Endothelial cell of hepatic sinusoid (primary cell): ENCODE results near the gene CFAP20DC.
"Not testable (repeated sequence)": the region's sequence is repeated elsewhere in the genome, so short reads cannot be mapped to it uniquely, and the experiment has no call there.

Experiments
- in situ Hi-C: cut with HindIII; loops from 2 replicates; pipeline ENCODE4 v1.10.0; 2017; ENCODE audit warnings: low sequenced_read_pairs

Gene CFAP20DC

DNA sequence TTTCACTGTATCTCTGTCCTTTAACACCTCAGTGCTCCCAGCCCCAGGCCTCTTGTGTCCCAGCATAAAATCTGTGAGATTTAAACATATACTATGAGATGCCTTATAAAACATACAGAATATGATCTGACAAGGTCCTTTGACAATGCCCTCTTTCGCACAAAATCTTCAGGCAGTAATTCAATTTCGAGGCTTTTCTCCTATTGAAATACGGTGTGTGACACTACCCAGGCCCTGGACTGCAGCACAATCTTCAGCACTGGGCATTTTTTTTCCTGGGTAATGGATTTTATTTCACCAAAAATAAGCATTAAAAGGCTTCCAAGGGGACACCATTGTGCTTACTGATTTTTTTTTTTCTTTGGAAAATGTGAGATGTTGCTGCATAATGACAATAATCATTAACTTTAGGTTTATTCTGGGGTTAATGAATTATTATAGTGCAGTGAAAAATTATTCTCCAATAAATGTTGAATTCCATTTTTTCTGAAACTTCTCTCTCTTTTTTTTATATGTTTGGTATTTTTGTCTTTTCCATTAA, 342.4 kb downstream of the CFAP20DC start:
- in situ Hi-C loops: loop anchor here (5.0 kb wide), 1 partner anchor 75 kb away; no protein-coding TSS in a partner anchor

GRCh38 chr3:58706395-58707167, 343.2 kb downstream of the CFAP20DC start:
- in situ Hi-C loops: loop anchor here (5.0 kb wide), 1 partner anchor 76 kb away; no protein-coding TSS in a partner anchor

GRCh38 chr3:58704745-58705144, 345.1 kb downstream of the CFAP20DC start:
- in situ Hi-C loops: loop anchor here (5.0 kb wide), 1 partner anchor 78 kb away; no protein-coding TSS in a partner anchor

GRCh38 chr3:58704304-58704703, 345.5 kb downstream of the CFAP20DC start:
- in situ Hi-C loops: not testable (repeated sequence)

DNA sequence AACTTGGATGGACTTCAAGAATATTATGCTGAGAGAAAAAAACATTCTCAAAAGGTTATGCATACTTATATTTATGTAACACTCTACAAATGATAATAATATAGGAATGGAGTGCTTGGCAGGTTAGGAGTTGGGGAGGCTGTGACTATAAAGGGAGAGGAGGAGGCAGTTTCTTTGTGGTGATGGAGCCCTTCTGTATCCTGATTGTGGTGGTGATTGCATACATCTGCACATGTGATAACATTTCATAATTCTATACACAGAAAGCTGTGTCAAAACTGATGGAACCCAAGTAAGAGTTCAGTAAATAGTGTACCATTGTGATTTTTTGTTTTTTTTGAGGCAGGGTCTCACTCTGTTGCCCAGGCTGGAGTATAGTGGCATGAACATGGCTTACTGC, 351.6 kb downstream of the CFAP20DC start:
- in situ Hi-C loops: no loop called here

GRCh38 chr3:58697561-58697960, 352.3 kb downstream of the CFAP20DC start:
- in situ Hi-C loops: no loop called here

GRCh38 chr3:58696813-58697212, 353.0 kb downstream of the CFAP20DC start:
- in situ Hi-C loops: not testable (repeated sequence)

DNA sequence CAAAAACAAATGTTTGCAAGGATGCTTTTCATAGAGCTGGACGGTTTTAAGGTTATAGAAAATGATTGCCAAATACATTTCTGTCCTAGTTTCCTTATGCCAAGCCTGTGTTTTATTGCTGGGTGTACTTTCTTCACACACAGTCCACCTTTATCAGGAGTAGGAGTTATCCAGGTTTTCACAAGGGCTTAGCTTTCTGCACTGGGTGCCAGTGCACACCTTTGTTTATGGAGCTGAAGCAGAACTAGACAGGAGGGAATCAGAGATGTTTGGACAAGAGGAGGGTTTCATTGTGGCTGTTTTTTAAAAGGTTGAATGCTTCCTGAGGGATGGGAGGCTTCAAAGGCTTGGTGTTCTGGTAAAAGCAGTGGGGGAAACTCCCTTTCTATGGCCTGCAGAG, 353.7 kb downstream of the CFAP20DC start:
- in situ Hi-C loops: no loop called here

GRCh38 chr3:58695284-58695683, 354.5 kb downstream of the CFAP20DC start:
- in situ Hi-C loops: not testable (repeated sequence)

DNA sequence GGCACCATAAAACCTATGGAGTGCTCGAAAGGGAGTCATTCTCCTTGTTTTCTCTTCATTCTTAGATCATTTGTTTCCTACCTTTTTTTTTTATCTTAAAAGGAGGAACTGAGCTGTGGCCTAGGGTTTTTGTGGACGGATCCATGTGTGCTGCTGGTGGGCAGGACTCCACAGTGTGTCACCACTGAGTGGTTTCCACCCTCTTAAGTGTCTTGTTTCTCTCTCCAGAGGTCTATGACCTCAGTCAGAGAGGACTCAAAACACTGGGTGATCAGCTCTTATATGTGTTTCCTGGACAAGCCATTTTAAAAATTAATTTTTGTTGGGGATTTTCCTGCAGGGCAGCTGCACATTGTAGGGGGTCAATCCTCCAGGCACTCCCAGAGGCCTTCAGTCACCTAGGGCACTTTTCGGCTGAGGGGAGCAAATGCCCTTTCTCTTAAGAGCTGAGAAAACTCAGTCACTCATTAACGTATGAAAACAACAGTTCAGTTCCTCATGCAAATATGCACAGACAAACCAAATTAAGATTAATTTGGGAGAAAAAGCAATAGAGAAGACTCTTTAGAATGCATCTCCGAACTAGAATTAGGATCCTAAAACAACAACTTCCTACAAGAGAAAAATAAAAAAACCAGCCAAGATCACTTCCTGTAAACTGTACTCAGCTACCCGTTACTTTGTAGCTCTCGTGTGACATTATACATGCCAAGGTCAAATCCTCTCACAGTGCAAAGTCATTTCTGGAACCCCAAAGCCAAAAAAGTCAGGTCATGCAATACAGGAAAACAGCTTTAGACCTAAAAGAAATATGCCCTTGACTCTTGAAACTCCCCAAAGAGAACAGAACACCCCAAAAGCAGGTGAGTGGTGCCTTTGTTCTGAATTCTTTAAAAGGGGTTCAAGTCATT, 355.6 kb downstream of the CFAP20DC start:
- in situ Hi-C loops: no loop called here

- in situ Hi-C loops: no loop called here
Observed at GRCh38 chr3:58692484-58692883, 357.3 kb downstream of the CFAP20DC start.
